HepG2 (cell line): Measurements from ENCODE around the gene CDK2. TPM values are rescaled to one million over a fixed set of nuclear protein-coding genes. Genes with fewer than 3 reads are reported as not detected.
A peak's percentile ranks its signal among the peaks of the same experiment; 100 is the strongest.

Experiments used
- ADNP ChIP-seq: sonication (generic); formaldehyde crosslinking; IDR thresholded peaks from 2 replicates; pipeline ENCODE4 v1.4.0; 2020; ENCODE audit warnings: missing genetic modification reagents
- ATF7 ChIP-seq, 2 experiments: fragments of 450-650 bp in 1 of 2; sonication (generic) in 1 of 2; formaldehyde crosslinking in 1 of 2; IDR thresholded peaks; 2 replicates each; pipeline versions ENCODE4 v1.4.0 to v1.6.1; 2016 to 2020; ENCODE audit warnings: antibody characterized with exemption in 1 of 2, mild to moderate bottlenecking in 1 of 2, missing genetic modification reagents in 1 of 2
- BCL6 ChIP-seq: IDR thresholded peaks from 2 replicates; pipeline ENCODE4 v1.6.1; 2016; ENCODE audit warnings: missing genetic modification reagents, missing compliant biosample characterization
- DR1 ChIP-seq: sonication (generic); formaldehyde crosslinking; IDR thresholded peaks from 2 replicates; pipeline ENCODE4 v1.8.0; 2021; ENCODE audit warnings: mild to moderate bottlenecking, missing genetic modification reagents, inconsistent platforms
- FOXO1 ChIP-seq: sonication (generic); formaldehyde crosslinking; IDR thresholded peaks from 2 replicates; pipeline ENCODE4 v1.4.0; 2020; ENCODE audit warnings: missing genetic modification reagents
- KAT7 ChIP-seq: IDR thresholded peaks from 2 replicates; pipeline ENCODE4 v1.6.1; 2018; ENCODE audit warnings: borderline replicate concordance, missing compliant biosample characterization
- KDM1A ChIP-seq: IDR thresholded peaks from 2 replicates; pipeline ENCODE4 v1.6.1; 2016; ENCODE audit warnings: missing compliant biosample characterization
- KDM2A ChIP-seq: sonication (generic); formaldehyde crosslinking; IDR thresholded peaks from 2 replicates; pipeline ENCODE4 v1.4.0; 2020; ENCODE audit warnings: low read depth, missing genetic modification reagents, borderline replicate concordance
- MZF1 ChIP-seq: sonication (generic); formaldehyde crosslinking; IDR thresholded peaks from 2 replicates; pipeline ENCODE4 v1.8.1; 2023; ENCODE audit warnings: mild to moderate bottlenecking, missing genetic modification reagents, borderline replicate concordance
- NFE2 ChIP-seq: sonication (generic); formaldehyde crosslinking; IDR thresholded peaks from 2 replicates; pipeline ENCODE4 v1.4.0; 2020; ENCODE audit warnings: missing genetic modification reagents
- NFRKB ChIP-seq: fragments of 450-650 bp; IDR thresholded peaks from 2 replicates; pipeline ENCODE4 v1.6.1; 2017
- PAX8 ChIP-seq: sonication (generic); formaldehyde crosslinking; IDR thresholded peaks from 2 replicates; pipeline ENCODE4 v1.8.0; 2022; ENCODE audit warnings: mild to moderate bottlenecking, missing genetic modification reagents, borderline replicate concordance
- SMYD3 ChIP-seq: sonication (generic); formaldehyde crosslinking; IDR thresholded peaks from 2 replicates; pipeline ENCODE4 v1.8.1; 2023; ENCODE audit warnings: mild to moderate bottlenecking, missing genetic modification reagents
- SSRP1 ChIP-seq: IDR thresholded peaks from 2 replicates; pipeline ENCODE4 v1.6.1; 2016; ENCODE audit warnings: control low read depth
- SUZ12 ChIP-seq: fragments of 150-350 bp; IDR thresholded peaks from 2 replicates; pipeline ENCODE4 v1.6.1; 2014; ENCODE audit warnings: low read depth, low read length
- ZNF143 ChIP-seq: sonication (generic); formaldehyde crosslinking; IDR thresholded peaks from 2 replicates; pipeline ENCODE4 v1.4.0; 2020; ENCODE audit warnings: missing genetic modification reagents
- ZNF24 ChIP-seq: fragments of 450-650 bp; IDR thresholded peaks from 2 replicates; pipeline ENCODE4 v1.6.1; 2017; ENCODE audit warnings: antibody characterized with exemption, mild to moderate bottlenecking
- ZNF256 ChIP-seq: sonication (generic); formaldehyde crosslinking; conservative IDR thresholded peaks from 2 replicates; pipeline ENCODE4 v1.4.0; 2020; ENCODE audit warnings: missing genetic modification reagents
- ZNF350 ChIP-seq: sonication (generic); formaldehyde crosslinking; IDR thresholded peaks from 2 replicates; pipeline ENCODE4 v1.4.0; 2020; ENCODE audit warnings: mild to moderate bottlenecking, low read depth, missing genetic modification reagents, borderline replicate concordance
- ZNF367 ChIP-seq: sonication (generic); formaldehyde crosslinking; IDR thresholded peaks from 2 replicates; pipeline ENCODE4 v1.4.0; 2020; ENCODE audit warnings: missing genetic modification reagents, borderline replicate concordance
- ZNF496 ChIP-seq: sonication (generic); formaldehyde crosslinking; IDR thresholded peaks from 2 replicates; pipeline ENCODE4 v1.8.1; 2023; ENCODE audit warnings: mild to moderate bottlenecking, moderate library complexity, missing genetic modification reagents; ENCODE audit not compliant: insufficient replicate concordance
- ZNF720 ChIP-seq: sonication (generic); formaldehyde crosslinking; IDR thresholded peaks from 2 replicates; pipeline ENCODE4 v1.4.0; 2020; ENCODE audit warnings: missing genetic modification reagents
- polyA plus RNA-seq, 8 experiments: library from polyadenylated mRNA; depleted of rRNA in 3 of 8; stranded (reverse) in 7 of 8; unstranded in 1 of 8; fragments of >200 nt; fragmentation: Illumina TruSeq in 4 of 8; extraction: Trizol in 4 of 8; gene quantifications; 2 replicates each; pipeline versions ENCODE4 v1.2.1 to v1.2.3, GENCODE V29; 2011 to 2016; ENCODE audit warnings: low read depth in 4 of 8, missing spikeins in 1 of 8, mixed read lengths in 1 of 8; ENCODE audit not compliant: insufficient read depth in 1 of 8
- total RNA-seq, 5 experiments: library from RNA; depleted of rRNA; stranded (reverse); fragments of >200 nt; fragmentation: Illumina TruSeq; extraction: Trizol; gene quantifications; 2 replicates each; pipeline ENCODE4 v1.2.3, GENCODE V29; 2016; ENCODE audit warnings: low read depth in 1 of 5
- TF ChIP-seq, protein P1 (sequence below): sonication (generic); formaldehyde crosslinking; IDR thresholded peaks from 2 replicates; pipeline ENCODE4 v1.9.0; 2021; ENCODE audit warnings: mild to moderate bottlenecking, missing genetic modification reagents
- TF ChIP-seq, protein P2 (sequence below): sonication (generic); formaldehyde crosslinking; IDR thresholded peaks from 2 replicates; pipeline ENCODE4 v1.4.0; 2020; ENCODE audit warnings: mild to moderate bottlenecking, missing genetic modification reagents

The CDK2 gene
- total and polyA plus RNA-seq, 2 of the 13 experiments (the other 11 are each of a cell fraction or from before 2014, with no cell fraction given): 47.5 to 52.6 TPM

DNA sequence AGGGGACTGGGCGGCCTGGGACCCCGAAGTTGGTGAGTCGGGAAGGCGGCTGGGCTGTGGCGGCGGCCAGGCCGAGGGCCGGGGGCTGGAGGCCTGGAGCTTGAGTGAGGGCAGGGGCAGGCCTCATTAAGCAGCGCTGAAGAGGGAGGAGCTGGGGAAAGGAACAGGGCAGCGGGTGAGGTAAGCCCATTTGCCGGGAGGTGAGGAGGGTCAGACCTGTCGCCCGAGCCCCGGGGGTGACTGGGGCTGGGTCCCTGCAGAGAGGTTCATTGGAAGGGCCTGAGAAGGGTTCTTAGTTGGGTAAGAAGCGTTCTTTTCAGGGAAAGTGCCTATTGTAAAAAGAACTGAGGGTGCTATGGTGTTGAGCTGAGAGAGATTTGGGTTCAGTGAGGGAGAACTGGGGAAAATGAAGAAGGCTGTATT lies 7.7 kb downstream of the CDK2 start (continued):
- TF ChIP-seq KDM1A: no peak
- TF ChIP-seq ZNF367 (CRISPR knock-in tag): no peak
- no peak for TF ChIP-seq NFE2 (CRISPR knock-in tag)
- no peak for TF ChIP-seq PAX8
- TF ChIP-seq ZNF143 (CRISPR knock-in tag): no peak
- no peak for TF ChIP-seq BCL6
- TF ChIP-seq KDM2A (CRISPR knock-in tag): no peak
- TF ChIP-seq ZNF256 (CRISPR knock-in tag): no peak
- no peak for TF ChIP-seq ZNF24
- no peak for TF ChIP-seq NFRKB
- TF ChIP-seq ZNF496: no peak
- TF ChIP-seq, protein P1, sequence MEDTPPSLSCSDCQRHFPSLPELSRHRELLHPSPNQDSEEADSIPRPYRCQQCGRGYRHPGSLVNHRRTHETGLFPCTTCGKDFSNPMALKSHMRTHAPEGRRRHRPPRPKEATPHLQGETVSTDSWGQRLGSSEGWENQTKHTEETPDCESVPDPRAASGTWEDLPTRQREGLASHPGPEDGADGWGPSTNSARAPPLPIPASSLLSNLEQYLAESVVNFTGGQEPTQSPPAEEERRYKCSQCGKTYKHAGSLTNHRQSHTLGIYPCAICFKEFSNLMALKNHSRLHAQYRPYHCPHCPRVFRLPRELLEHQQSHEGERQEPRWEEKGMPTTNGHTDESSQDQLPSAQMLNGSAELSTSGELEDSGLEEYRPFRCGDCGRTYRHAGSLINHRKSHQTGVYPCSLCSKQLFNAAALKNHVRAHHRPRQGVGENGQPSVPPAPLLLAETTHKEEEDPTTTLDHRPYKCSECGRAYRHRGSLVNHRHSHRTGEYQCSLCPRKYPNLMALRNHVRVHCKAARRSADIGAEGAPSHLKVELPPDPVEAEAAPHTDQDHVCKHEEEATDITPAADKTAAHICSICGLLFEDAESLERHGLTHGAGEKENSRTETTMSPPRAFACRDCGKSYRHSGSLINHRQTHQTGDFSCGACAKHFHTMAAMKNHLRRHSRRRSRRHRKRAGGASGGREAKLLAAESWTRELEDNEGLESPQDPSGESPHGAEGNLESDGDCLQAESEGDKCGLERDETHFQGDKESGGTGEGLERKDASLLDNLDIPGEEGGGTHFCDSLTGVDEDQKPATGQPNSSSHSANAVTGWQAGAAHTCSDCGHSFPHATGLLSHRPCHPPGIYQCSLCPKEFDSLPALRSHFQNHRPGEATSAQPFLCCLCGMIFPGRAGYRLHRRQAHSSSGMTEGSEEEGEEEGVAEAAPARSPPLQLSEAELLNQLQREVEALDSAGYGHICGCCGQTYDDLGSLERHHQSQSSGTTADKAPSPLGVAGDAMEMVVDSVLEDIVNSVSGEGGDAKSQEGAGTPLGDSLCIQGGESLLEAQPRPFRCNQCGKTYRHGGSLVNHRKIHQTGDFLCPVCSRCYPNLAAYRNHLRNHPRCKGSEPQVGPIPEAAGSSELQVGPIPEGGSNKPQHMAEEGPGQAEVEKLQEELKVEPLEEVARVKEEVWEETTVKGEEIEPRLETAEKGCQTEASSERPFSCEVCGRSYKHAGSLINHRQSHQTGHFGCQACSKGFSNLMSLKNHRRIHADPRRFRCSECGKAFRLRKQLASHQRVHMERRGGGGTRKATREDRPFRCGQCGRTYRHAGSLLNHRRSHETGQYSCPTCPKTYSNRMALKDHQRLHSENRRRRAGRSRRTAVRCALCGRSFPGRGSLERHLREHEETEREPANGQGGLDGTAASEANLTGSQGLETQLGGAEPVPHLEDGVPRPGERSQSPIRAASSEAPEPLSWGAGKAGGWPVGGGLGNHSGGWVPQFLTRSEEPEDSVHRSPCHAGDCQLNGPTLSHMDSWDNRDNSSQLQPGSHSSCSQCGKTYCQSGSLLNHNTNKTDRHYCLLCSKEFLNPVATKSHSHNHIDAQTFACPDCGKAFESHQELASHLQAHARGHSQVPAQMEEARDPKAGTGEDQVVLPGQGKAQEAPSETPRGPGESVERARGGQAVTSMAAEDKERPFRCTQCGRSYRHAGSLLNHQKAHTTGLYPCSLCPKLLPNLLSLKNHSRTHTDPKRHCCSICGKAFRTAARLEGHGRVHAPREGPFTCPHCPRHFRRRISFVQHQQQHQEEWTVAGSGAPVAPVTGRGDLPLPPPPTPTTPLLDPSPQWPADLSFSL: no peak
- TF ChIP-seq ADNP (CRISPR knock-in tag): no peak
- no peak for TF ChIP-seq SMYD3
- no peak for TF ChIP-seq SUZ12
- no peak for TF ChIP-seq SSRP1 (CRISPR knock-in tag)
- no peak for TF ChIP-seq DR1 (CRISPR knock-in tag)
- TF ChIP-seq ATF7 (IDR thresholded peaks at IDR 0.05): no peak
- TF ChIP-seq ATF7 (CRISPR knock-in tag; IDR thresholded peaks at IDR 0.05): no peak
- TF ChIP-seq ZNF720 (CRISPR knock-in tag): no peak
- TF ChIP-seq MZF1 (CRISPR knock-in tag): no peak
- TF ChIP-seq ZNF350 (CRISPR knock-in tag): 0 out of 2 replicates have a peak, but pooled peaks have one; percentile 48
- no peak for TF ChIP-seq FOXO1
- TF ChIP-seq, protein P2, sequence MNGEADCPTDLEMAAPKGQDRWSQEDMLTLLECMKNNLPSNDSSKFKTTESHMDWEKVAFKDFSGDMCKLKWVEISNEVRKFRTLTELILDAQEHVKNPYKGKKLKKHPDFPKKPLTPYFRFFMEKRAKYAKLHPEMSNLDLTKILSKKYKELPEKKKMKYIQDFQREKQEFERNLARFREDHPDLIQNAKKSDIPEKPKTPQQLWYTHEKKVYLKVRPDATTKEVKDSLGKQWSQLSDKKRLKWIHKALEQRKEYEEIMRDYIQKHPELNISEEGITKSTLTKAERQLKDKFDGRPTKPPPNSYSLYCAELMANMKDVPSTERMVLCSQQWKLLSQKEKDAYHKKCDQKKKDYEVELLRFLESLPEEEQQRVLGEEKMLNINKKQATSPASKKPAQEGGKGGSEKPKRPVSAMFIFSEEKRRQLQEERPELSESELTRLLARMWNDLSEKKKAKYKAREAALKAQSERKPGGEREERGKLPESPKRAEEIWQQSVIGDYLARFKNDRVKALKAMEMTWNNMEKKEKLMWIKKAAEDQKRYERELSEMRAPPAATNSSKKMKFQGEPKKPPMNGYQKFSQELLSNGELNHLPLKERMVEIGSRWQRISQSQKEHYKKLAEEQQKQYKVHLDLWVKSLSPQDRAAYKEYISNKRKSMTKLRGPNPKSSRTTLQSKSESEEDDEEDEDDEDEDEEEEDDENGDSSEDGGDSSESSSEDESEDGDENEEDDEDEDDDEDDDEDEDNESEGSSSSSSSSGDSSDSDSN (CRISPR knock-in tag): peak; percentile 70; the same call in 1 of the 2 replicates
- TF ChIP-seq KAT7 (CRISPR knock-in tag): peak; percentile 90; the same call in 1 of the 2 replicates
